Epidermal melanocyte (primary cell): ENCODE results near the gene SRY.
"Not testable (repeated sequence)": the region's sequence is repeated elsewhere in the genome, so short reads cannot be mapped to it uniquely, and the experiment has no call there.

ENCODE experiments used
- DNase-seq: peaks from one replicate; pipeline ENCODE4 v3.0.0; 2011; ENCODE audit warnings: low spot score; ENCODE audit not compliant: insufficient read length

Gene SRY

GRCh38 chrY:2787600-2787999, at the start of gene SRY:
Gene SRY (minus strand): TSS chrY:2787682. CDS start chrY:2787603, 79 bp downstream.
- peak; percentile 16 for DNase-seq

- no peak for DNase-seq
These were observed 49.6 kb upstream of the SRY start for GRCh38 chrY:2837078-2837477.

DNA sequence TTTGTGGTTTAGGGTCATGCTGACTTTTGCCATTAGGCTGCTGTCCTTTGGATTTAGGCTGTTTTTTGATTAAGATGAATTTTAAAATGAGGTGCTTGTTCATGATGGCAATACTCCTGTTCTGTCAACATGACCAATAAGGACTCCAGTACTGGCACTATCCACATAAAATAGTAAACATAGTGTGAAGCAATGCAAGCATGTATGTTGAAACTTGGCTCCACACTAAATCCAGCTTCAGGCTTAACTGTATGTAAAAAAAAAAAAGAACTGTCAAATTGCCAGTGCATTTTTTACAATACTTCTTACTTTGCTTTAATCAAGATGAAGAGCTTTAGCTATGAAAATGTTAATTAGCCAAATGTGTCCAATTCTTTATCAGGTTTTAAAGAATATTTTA, 47.7 kb upstream of the SRY start:
- DNase-seq, result no peak

- no peak for DNase-seq
These were observed 41.0 kb upstream of the SRY start for GRCh38 chrY:2828497-2828896.

- DNase-seq, result no peak
These were observed 37.0 kb upstream of the SRY start for GRCh38 chrY:2824471-2824870.

- not testable (repeated sequence) for DNase-seq
These were observed 29.8 kb upstream of the SRY start for GRCh38 chrY:2817146-2817896.

DNA sequence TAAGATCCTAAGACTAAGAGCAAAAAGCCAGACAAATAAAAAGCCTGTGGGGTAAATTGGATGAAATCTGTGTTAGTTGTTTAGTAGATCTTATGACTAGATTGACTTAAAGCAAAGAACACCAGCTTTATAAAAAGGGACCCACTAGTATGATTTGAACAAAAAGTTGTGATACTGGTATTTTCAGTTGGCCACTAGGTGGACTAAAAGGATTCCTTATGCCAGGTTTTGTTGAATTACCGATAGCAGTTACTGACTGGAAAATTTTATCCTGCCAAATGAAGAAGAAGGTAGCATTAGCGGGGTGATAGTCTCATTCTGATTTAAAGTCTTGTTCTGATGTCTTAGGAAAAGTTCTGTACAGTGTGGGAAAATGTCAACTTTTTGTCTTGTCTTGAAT, 12.8 kb upstream of the SRY start:
- no peak for DNase-seq

GRCh38 chrY:2797991-2798390, 10.5 kb upstream of the SRY start:
- DNase-seq, result no peak

DNA sequence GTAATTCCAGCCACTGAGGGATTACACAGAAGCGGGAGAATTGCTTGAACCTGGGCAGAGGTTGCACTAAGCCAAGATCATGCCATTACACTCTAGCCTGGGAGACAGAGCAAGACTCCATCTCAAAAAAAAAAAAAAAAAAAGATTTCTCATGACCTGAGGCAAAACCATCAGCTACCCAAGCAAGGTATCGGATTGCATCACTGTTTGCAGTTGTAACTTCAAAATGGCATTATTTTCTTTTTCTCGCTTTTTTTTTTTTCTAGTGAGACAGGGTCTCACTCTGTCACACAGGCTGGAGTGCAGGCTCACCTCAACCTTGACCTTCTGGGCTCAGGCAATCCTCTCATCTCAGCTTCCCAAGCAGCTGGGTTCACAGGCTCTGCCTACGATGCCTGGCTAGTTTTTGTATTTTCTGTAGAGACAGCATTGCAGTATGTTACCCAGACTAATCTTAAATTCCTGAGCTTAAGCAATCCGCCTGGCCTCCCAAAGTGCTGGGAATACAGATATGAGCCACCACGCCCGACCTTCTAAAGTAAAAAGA, 9.6 kb upstream of the SRY start:
- DNase-seq, result no peak

DNA sequence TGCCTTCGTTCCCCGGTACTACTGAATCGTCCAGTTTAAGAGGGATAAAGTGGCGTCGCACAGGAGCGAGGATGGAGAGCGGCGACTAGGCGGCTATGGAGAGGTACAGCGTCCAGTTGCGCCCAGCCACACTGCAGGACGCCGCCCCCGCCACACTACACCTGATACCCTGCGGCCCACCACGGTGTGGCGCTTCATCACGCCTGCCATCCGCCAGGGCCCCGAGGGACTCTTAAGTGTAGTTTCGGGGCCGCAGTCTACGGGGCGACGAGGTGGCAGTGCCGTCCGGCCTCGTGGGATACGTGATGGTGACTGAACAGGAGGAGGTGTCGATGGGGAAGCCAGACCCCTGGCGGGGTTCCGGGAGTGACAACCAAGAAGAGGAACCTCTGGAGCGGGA, 2.3 kb upstream of the SRY start:
- no peak for DNase-seq

DNA sequence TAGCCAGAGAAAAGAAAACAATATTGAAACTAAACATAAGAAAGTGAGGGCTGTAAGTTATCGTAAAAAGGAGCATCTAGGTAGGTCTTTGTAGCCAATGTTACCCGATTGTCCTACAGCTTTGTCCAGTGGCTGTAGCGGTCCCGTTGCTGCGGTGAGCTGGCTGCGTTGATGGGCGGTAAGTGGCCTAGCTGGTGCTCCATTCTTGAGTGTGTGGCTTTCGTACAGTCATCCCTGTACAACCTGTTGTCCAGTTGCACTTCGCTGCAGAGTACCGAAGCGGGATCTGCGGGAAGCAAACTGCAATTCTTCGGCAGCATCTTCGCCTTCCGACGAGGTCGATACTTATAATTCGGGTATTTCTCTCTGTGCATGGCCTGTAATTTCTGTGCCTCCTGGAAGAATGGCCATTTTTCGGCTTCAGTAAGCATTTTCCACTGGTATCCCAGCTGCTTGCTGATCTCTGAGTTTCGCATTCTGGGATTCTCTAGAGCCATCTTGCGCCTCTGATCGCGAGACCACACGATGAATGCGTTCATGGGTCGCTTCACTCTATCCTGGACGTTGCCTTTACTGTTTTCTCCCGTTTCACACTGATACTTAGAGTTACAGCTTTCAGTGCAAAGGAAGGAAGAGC, 488 bp downstream of the SRY start:
- peak; percentile 23 for DNase-seq
